Activated CD4-positive, alpha-beta T cell treated with anti-CD3 and anti-CD28 coated beads, Interleukin-2, amount 10 ng/mL, durations not matched to agents 7 days and 5 days (primary cell): ENCODE measurements around the gene TENM4. TPM values are rescaled to one million over a fixed set of nuclear protein-coding genes. Genes with fewer than 3 reads are reported as not detected.

ENCODE experiments used
- CTCF ChIA-PET: fragments of 350-600 bp; sonication (Branson Sonifier 250); formaldehyde crosslinking; loops from one replicate; lab custom pipeline; 2021; ENCODE audit warnings: antibody characterized with exemption; lab: Charles Lee
- POLR2A ChIA-PET: fragments of 350-600 bp; sonication (Branson Sonifier 250); formaldehyde crosslinking; loops from one replicate; lab custom pipeline; 2021; ENCODE audit warnings: antibody characterized with exemption; lab: Charles Lee
- DNase-seq: peaks from one replicate; pipeline ENCODE4 v3.0.0-alpha.2; 2020
- H3K27ac Mint-ChIP-seq: one replicate; pipeline ENCODE4 v1.8.0; 2021; ENCODE audit warnings: mild to moderate bottlenecking, moderate library complexity, mixed read lengths
- H3K27me3 Mint-ChIP-seq: one replicate; pipeline ENCODE4 v1.8.0; 2021; ENCODE audit warnings: mixed read lengths
- H3K36me3 Mint-ChIP-seq: one replicate; pipeline ENCODE4 v1.8.0; 2021; ENCODE audit warnings: low read depth, mixed read lengths
- H3K4me1 Mint-ChIP-seq: one replicate; pipeline ENCODE4 v1.8.0; 2021; ENCODE audit warnings: mixed read lengths
- H3K4me3 Mint-ChIP-seq: one replicate; pipeline ENCODE4 v1.8.0; 2021; ENCODE audit warnings: mild to moderate bottlenecking, moderate library complexity, mixed read lengths
- H3K9me3 Mint-ChIP-seq: one replicate; pipeline ENCODE4 v1.8.0; 2021; ENCODE audit warnings: mixed read lengths
- total RNA-seq, 2 experiments: library from RNA; stranded (reverse); gene quantifications; one replicate each; pipeline ENCODE4 v1.2.3, GENCODE V29; 2021

TENM4 gene
- total RNA-seq, 2 experiments from 2014 or later = not detected

DNA sequence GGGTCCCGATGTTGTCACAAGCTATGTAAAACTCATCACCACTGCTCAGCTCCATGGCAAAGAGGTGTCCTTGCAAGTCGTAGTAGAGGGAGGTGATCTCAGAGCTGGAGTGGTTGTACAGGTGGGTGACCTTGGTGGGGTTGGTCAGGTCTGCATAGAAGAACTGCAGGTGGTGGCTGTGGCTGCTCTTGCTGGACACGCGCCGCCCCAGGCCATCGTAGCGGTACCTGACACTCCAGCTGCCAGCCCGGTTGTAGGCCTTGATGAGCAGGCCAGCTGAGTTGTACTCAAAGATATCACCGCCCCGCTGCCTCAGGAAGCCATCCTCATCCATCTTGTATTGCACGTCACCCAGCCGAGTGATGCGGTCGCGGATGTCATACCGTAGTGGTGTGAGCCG is 771.6 kb downstream of the TENM4 start:
- Mint-ChIP-seq H3K36me3 (no peaks in the 10 kb centered on the region), H3K27me3 (no peaks in the 10 kb centered on the region), H3K27ac (no peak overlapping the region), H3K4me3 (no peak overlapping the region), H3K4me1 (no peaks in the 10 kb centered on the region), H3K9me3 (no peaks in the 10 kb centered on the region)
- DNase-seq = no peak
- POLR2A ChIA-PET = no interaction called here
- CTCF ChIA-PET = no interaction called here

DNA sequence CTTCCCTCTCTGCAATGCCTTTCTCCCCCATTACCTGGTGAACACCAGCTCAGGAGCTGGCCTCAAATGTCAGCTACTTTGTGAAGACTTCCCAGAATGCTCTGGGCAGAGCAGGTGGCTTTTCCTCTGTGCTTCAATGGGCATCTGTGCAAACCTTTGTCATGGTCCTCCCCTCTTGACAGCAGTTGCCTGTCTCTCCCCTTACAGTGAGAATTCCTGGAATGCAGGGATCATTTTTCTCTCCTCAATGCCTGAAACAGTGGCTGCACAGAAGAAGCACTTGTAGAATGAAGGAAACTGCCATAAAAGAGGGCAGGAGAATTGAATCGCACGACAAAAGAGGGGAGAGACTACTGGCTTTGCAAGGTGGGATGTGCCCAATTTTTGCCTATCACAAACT is 773.4 kb downstream of the TENM4 start:
- H3K4me3 Mint-ChIP-seq = no peak overlapping the region
- peaks cover 4% of the 10 kb centered on the region for H3K27me3 Mint-ChIP-seq
- no peaks in the 10 kb centered on the region for H3K36me3 Mint-ChIP-seq
- H3K9me3 Mint-ChIP-seq = no peaks in the 10 kb centered on the region
- ChIA-PET POLR2A (no interaction called here), CTCF (no interaction called here)
- DNase-seq = no peak
- no peaks in the 10 kb centered on the region for H3K4me1 Mint-ChIP-seq
- no peak overlapping the region for H3K27ac Mint-ChIP-seq

DNA sequence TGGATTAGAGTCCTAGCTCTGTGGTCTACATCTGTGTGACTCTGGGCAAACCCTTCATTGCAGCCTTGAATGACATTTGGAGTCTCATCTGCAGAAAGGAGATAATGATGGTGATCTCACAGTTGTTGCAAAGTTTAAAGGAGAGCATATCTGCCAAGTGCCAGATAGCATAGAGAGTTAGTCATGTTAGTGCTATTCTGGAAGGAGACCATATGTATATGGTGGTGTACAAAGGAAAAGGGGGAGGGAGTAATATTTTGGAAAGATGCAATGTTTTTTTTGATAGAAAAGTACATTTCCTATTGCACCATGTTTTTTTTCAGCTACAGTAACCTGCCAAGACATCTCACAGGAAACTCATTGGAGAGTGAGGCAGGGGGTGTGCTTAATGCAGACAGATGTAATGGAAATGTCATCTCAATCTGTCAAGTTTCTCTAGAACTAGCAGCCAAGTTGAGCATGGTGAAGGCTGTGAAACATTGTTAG is 774.1 kb downstream of the TENM4 start:
- Mint-ChIP-seq H3K27ac (no peak overlapping the region), H3K4me3 (no peak overlapping the region), H3K36me3 (no peaks in the 10 kb centered on the region), H3K27me3 (peaks cover 4% of the 10 kb centered on the region), H3K9me3 (no peaks in the 10 kb centered on the region), H3K4me1 (no peaks in the 10 kb centered on the region)
- no peak for DNase-seq
- CTCF ChIA-PET = no interaction called here
- POLR2A ChIA-PET = no interaction called here

DNA sequence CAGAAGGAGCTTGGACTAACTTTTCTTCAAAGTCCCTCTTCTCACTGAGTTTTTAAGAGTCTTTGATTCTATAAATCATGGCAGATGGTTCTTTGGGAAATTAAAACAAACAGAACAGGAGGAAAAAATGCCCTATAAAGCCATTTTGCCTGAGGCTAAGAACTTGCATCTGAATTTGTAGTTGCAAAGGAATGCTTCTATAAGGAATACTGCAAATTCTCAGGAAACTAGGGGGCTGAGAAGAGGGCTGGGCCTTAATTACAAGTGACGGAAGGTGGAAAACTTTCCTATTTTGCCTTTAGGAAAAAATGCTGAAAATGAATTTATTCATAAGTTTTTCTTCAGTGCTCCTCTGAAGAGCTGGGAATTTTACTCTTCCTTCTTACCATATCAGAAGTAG is 776.2 kb downstream of the TENM4 start:
- H3K4me1 Mint-ChIP-seq = no peaks in the 10 kb centered on the region
- ChIA-PET CTCF (interaction anchor here (0.8 kb wide), 1 partner anchor 19 kb away, joined by 3 read pairs; no protein-coding TSS in a partner anchor), POLR2A (no interaction called here)
- H3K9me3 Mint-ChIP-seq = no peaks in the 10 kb centered on the region
- no peak overlapping the region for H3K4me3 Mint-ChIP-seq
- no peak for DNase-seq
- H3K27me3 Mint-ChIP-seq = peaks cover 4% of the 10 kb centered on the region
- H3K36me3 Mint-ChIP-seq = no peaks in the 10 kb centered on the region
- no peak overlapping the region for H3K27ac Mint-ChIP-seq

DNA sequence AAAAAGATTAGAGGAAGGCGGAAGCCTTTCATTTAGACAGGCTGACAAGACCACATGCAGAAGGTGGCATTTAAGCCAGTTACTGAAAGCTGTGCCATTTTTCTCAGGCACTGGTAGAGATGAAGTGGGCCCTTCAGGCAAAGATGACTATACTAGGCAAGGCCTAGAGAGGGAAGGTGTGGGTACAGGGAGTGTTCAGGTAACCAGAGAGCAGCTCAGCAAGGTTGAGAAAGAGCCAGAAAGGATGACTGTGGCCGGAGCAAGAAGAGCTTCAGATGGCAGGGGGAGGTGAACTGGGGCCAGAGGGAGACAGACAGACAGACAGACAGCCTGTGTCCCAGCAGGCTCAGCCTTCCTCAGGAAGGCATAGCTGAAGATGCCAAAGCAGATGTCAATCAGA is 778.0 kb downstream of the TENM4 start:
- POLR2A ChIA-PET = no interaction called here
- no peak overlapping the region for H3K27ac Mint-ChIP-seq

DNA sequence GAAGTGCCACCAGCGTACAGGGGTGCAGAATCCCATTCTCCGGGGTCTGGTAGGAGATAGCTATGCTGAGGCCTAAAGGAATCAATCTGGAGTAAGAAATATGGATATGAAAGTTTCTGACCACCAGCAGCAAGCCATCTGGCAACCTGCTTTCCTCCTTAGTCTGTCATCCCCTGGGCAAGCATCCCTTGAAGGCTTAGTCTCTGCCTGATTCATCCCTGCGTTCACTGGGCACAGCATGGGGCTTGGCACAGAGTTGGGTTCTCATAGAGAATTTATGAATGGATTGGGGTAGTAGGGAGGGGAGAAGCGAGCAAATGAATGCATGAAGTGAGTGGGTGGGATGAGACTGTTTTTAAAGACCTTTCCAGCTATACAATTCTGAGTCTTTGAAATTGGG is 780.4 kb downstream of the TENM4 start:
- Mint-ChIP-seq H3K9me3 (no peaks in the 10 kb centered on the region), H3K36me3 (no peaks in the 10 kb centered on the region), H3K4me3 (no peak overlapping the region), H3K27me3 (peaks cover 4% of the 10 kb centered on the region), H3K27ac (no peak overlapping the region), H3K4me1 (no peaks in the 10 kb centered on the region)
- ChIA-PET CTCF (interaction anchor here (1.0 kb wide), 1 partner anchor 12 kb away, joined by 3 read pairs; no protein-coding TSS in a partner anchor), POLR2A (no interaction called here)
- no peak for DNase-seq

More for the DNA sequence above, 778.0 kb downstream of the TENM4 start:
- H3K4me3 Mint-ChIP-seq = no peak overlapping the region
- H3K9me3 Mint-ChIP-seq = no peaks in the 10 kb centered on the region
- H3K4me1 Mint-ChIP-seq = no peaks in the 10 kb centered on the region
- CTCF ChIA-PET = interaction anchor here (0.6 kb wide), 1 partner anchor 32 kb away, joined by 3 read pairs; no protein-coding TSS in a partner anchor
- peaks cover 4% of the 10 kb centered on the region for H3K27me3 Mint-ChIP-seq
- no peaks in the 10 kb centered on the region for H3K36me3 Mint-ChIP-seq
- DNase-seq = no peak

DNA sequence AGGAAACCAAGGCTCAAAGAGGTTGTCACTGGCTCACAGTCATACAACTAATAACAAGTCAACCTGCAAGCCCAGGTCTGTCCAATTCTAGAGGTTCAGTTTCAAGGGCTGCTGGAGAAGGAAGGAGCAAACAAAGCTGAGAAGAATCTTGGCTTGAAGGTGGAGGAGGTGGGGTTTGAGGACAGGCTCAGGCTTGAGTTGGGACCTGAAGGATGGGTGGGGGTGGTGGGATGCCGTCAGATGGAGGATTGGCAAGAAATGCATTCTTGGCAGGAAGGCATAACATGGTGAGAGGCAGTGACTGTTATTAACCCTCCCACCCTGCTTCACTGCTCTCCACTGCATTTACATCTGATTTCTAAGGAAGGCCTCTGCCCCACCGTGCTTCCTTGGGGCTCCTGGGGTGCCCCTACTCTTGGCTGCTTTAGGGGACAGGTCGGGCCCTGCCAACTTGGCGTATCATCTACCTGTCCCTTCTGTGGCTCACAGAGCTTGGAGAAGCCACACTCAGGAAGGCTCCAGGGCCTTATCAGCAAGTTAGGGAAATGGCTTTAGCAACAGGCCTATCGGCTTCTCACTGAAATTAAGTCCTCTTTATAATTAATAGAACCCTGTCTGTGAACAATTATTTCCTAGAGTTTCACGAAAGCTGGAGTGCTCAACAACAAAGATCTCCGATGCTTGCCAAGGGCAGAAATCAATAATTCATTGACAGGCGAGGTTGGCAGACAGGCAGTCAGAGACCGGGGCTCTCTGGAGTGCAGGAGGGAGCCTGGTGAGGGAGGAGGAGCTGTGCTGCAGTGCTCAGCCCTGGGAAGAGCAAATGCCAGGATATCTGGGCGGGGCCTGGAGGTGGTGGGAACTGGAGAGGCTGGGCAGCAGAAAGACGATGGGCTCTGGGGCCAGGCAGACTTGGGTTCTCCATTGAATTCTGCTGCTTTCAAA is 781.2 kb downstream of the TENM4 start:
- Mint-ChIP-seq H3K9me3 (no peaks in the 10 kb centered on the region), H3K4me3 (no peak overlapping the region), H3K4me1 (no peaks in the 10 kb centered on the region), H3K27me3 (peaks cover 4% of the 10 kb centered on the region), H3K27ac (no peak overlapping the region), H3K36me3 (no peaks in the 10 kb centered on the region)
- CTCF ChIA-PET = interaction anchor here (1.0 kb wide), 1 partner anchor 12 kb away, joined by 3 read pairs; no protein-coding TSS in a partner anchor
- POLR2A ChIA-PET = no interaction called here
- DNase-seq = no peak

DNA sequence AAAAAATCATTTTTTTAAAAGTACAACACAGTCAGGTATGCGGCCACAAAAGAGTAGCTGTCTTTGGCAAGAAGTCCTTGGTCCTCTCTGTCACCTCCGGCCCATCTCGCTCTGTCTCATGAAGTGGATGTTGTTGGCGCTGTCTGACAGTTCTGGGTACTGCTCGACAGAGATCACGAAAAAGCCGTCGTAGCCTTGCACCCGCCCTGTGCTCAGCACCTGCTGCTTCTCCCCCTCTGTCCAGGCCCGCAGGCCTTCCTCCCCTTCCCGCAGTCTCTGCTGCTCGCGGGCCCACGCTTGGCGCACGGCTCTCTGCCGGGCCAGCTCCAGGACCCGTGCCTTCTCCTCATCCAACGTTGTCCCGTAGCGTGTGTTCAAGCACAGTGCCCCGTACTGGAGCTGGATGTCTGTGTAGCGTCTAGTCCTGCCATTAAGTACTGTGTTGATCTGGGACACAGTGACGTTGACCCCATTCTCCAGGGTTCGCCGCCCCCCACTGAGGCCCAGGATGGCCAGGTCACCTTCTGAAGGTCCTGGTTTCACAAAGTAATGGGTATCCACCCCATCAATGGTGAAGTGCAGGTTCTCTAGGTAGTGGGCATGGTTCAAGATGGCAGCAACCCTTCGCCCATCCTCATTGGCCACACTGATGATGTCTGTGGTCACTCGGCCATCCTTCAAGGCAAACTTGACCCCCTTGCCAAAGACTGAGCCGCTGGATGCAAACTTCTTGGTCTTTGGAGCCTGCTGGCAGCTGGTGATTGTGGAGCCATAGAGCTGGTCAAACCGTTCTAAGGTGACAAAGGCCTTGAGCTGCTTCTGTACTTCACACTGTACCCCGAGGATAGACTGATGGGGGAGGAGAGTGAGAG is 782.6 kb downstream of the TENM4 start:
- peaks cover 4% of the 10 kb centered on the region for H3K27me3 Mint-ChIP-seq
- no peak overlapping the region for H3K27ac Mint-ChIP-seq
- H3K36me3 Mint-ChIP-seq = no peaks in the 10 kb centered on the region
- ChIA-PET POLR2A (interaction anchor here (0.5 kb wide), 1 partner anchor 1803 kb away, joined by 3 read pairs; no protein-coding TSS in a partner anchor), CTCF (interaction anchor here (3.8 kb wide), 1 partner anchor 12 kb away, joined by 16 read pairs; no protein-coding TSS in a partner anchor)
- no peak overlapping the region for H3K4me3 Mint-ChIP-seq
- no peaks in the 10 kb centered on the region for H3K9me3 Mint-ChIP-seq
- DNase-seq = no peak
- H3K4me1 Mint-ChIP-seq = no peaks in the 10 kb centered on the region

DNA sequence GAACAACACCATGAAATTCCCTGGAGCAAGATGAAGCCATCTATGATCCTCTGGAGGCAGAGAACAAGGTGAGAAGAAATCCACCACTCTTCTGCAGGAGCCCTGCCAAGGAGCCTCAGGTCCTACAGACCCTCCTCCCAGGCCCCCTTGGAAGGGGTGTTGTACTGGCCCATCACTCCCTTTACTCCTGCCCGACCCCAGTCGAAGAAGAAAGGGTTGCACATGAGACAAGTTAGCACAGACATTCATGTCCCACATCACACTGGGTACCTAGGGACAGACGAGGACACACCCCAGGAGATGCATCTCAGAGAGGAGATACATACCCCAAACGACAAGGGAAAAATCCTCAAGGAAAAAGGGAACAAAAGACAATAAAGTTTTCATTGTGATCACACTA is 783.4 kb downstream of the TENM4 start:
- Mint-ChIP-seq H3K4me1 (no peaks in the 10 kb centered on the region), H3K4me3 (no peak overlapping the region), H3K36me3 (no peaks in the 10 kb centered on the region), H3K27me3 (no peaks in the 10 kb centered on the region), H3K27ac (no peak overlapping the region), H3K9me3 (no peaks in the 10 kb centered on the region)
- CTCF ChIA-PET = interaction anchor here (3.8 kb wide), 1 partner anchor 11 kb away, joined by 16 read pairs; no protein-coding TSS in a partner anchor
- DNase-seq = no peak
- POLR2A ChIA-PET = no interaction called here

DNA sequence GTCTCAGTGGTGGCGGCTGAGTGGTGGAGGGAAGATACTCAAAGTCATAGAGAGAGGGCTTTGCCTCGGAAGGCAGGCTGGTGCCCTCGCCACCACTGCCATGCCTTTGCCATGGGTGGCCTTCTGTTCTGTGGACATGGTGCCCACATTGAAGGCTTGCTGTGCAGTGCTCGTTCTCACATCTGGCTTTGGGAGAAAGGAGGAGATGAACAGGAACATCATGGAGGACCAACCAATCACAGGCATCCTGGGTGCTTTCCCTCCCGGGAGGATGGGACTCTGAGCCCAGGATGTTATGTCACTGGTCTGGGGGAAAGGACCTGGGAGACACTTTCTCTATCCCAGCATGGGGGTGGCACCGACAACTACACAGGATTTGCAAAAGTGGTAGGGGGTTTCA is 783.8 kb downstream of the TENM4 start:
- no peak for DNase-seq
- ChIA-PET POLR2A (no interaction called here), CTCF (interaction anchor here (3.8 kb wide), 1 partner anchor 11 kb away, joined by 16 read pairs; no protein-coding TSS in a partner anchor)
- H3K36me3 Mint-ChIP-seq = no peaks in the 10 kb centered on the region
- no peaks in the 10 kb centered on the region for H3K9me3 Mint-ChIP-seq
- H3K4me3 Mint-ChIP-seq = no peak overlapping the region
- no peak overlapping the region for H3K27ac Mint-ChIP-seq
- H3K4me1 Mint-ChIP-seq = no peaks in the 10 kb centered on the region
- H3K27me3 Mint-ChIP-seq = no peaks in the 10 kb centered on the region

DNA sequence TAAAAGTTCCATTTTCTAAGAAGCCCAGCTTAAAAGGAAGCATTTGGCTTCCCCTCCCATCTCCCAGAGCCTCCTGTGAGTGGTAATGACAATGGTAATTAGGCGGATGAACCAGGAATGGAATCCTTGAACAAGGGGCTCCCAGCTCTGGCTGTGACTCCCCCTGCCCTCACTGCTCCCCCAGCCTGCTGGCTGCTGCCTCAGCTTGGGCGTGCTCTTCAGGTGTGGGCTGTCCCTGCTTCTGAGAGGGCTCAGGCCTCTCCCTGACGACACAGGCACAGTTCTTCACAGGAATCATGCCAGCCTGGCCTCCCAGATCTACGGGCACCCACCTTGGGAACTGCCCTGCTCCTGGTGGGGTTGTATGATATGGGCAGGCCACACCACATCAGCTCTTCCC is 784.5 kb downstream of the TENM4 start:
- CTCF ChIA-PET = interaction anchor here (3.8 kb wide), 1 partner anchor 10 kb away, joined by 16 read pairs; no protein-coding TSS in a partner anchor
- POLR2A ChIA-PET = no interaction called here
- Mint-ChIP-seq H3K4me1 (no peaks in the 10 kb centered on the region), H3K36me3 (no peaks in the 10 kb centered on the region), H3K9me3 (no peaks in the 10 kb centered on the region), H3K27me3 (no peaks in the 10 kb centered on the region), H3K4me3 (no peak overlapping the region), H3K27ac (no peak overlapping the region)
- DNase-seq = no peak

DNA sequence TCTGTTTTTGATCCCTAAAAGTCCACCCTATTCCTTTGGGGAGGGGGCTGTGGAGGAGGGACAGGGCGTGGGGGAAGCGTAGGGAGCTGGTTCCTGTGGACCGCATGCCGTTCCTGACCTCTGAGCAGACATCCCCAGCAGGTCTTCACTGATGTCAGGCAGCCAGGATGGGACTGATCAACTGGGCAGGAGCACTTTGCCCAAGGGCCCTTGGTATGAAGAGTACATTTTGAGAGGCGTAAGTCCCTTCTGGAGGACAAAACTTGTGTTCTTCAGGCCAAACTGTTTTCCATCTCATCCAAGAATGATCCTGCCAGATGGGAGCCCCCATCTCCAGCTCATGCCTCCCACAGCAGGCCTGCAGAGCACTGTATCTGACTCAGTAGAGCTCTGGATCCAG is 785.3 kb downstream of the TENM4 start:
- no peaks in the 10 kb centered on the region for H3K36me3 Mint-ChIP-seq
- no peaks in the 10 kb centered on the region for H3K27me3 Mint-ChIP-seq
- no peak overlapping the region for H3K4me3 Mint-ChIP-seq
- H3K27ac Mint-ChIP-seq = no peak overlapping the region
- CTCF ChIA-PET = interaction anchor here (0.7 to 3.8 kb wide), 2 partner anchors 9 to 1468 kb away, joined by 4 to 16 read pairs; no protein-coding TSS in a partner anchor
- no peak for DNase-seq
- H3K4me1 Mint-ChIP-seq = no peaks in the 10 kb centered on the region
- no peaks in the 10 kb centered on the region for H3K9me3 Mint-ChIP-seq
- POLR2A ChIA-PET = no interaction called here
